ENCODE results near the gene ABCA3.
A peak's percentile ranks its signal among the peaks of the same experiment; 100 is the strongest.

ABCA3 gene

DNA sequence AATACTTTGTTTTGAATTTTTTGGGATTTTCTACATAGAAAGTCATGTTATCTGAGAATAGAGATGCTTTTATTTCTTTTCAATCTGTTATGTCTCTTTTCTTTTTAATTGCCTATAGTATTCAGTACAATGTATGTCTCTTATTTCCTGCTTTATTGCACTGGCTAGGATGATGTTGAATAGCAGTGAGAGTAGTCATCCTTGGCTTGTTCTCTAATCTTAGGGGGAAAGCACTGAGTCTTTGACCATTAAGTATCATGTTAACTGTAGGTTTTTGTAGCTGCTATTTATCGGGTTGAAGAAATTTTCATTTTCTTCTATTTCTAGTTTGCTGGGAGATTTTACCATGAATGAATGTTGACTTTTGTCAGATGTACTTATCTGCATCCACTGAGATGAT, 10.0 kb upstream of the ABCA3 start:
- DNase-seq: no peak

DNA sequence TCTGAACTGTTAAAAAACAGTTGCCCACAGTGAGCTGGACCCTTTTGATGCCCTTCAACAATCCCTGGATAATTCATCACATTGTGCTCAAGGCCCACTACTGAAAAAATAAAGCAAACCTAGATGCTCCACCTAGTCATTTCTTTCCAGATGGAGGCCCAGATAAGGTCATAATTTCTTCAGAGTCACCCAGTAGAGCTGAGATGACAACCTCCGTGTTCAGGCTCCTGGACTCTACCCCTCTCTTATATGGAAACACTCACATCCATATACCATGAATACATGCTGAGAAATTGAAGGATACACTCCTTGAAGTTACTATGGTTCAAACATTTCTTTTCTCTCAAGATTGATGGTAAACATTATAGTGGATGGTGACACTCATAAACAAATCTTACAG, 2.7 kb upstream of the ABCA3 start:
- DNase-seq: no peak

DNA sequence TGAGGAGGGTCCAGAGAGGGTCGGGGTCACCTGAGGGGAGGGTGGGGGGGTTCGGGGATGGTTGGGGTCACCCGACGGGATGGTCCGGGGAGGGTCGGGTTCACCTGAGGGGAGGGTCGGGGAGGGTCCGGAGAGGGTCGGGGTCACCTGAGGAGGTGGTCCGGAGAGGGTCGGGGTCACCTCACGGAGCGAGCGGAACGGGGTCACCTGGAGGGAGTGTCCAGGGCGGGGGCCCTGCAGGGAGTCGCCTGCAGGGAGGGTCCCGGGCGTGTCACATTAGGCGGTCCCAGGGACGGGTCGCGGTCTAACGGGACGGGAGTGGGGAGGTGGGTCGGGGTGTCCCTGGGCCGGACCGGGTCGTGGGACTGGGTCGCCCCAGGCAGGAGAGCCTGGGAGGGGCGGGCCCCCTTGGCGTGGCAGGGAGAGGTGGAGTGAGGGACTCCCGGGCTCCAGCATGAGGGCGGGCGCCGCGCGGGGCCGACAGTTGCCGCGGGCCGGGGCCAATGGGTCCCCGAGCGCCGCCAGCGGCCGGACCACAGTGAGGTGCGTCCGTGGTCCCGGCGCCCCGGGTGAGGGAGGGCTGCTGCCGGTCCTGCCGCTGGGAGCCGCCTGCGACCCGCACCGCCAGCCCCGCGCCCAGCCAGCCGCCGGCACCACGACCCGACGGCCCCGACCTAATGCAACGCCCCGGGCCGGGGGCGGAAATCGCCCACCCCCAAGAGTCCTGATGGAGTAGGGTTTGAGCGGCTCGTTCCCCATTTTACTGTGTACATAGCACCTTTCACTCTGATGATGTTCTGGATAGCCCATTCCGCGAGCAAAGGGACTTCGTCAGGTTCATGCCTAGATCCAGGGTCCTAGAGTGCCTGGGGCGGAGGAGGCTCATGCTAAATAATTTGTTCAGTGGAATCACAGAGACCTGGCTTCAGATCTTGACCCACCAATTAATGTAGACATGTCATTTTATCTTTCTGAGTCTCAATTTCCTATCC, 1.2 kb upstream of the ABCA3 start:
- DNase-seq: no peak

DNA sequence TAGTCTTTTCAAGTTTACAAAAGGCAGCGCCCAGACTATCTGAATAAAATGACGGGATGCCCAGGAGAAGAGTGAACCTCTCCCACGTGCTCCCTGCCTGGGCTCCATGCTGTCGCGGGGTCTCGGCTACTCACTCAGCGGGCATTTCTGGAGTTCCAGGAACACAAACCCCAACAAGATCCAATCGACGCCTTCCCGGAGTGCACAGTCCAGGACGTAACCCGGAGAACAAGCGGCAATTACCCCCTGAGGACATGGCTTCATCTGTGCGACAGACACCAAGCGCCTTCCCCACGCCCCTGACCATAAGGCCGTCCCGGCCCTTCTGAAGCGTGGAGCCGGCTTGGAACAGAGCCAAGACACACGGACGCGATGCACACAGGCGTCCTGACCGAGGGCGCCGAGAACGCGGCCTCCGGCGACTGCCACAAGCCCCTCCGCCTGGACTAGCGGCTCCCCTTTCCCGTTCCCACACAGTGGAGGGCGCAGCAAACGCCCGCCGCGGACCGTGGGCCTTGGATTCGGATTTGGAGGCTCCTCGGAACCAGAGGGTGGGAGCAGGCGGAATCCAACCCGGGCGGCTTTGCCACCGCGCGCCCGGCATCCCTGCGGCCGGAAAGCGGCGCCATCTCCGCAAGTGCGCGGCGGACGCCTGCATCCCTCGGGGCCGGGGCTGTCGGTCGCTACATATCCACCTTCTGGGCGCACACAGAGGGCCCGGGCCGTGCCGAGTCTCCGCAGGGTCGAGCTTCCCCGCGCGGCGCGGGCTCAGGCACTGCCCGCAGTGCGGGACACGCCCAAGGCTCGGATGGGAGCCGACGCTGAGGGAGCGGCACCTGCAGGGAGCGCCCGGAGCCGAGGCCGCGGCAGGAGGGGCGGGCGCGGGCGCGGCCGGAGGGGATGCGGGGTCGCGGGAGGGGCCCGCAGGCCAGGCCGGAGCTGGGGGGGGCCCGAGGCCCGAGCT, 725 bp downstream of the ABCA3 start:
- peak; percentile 34 for DNase-seq

DNA sequence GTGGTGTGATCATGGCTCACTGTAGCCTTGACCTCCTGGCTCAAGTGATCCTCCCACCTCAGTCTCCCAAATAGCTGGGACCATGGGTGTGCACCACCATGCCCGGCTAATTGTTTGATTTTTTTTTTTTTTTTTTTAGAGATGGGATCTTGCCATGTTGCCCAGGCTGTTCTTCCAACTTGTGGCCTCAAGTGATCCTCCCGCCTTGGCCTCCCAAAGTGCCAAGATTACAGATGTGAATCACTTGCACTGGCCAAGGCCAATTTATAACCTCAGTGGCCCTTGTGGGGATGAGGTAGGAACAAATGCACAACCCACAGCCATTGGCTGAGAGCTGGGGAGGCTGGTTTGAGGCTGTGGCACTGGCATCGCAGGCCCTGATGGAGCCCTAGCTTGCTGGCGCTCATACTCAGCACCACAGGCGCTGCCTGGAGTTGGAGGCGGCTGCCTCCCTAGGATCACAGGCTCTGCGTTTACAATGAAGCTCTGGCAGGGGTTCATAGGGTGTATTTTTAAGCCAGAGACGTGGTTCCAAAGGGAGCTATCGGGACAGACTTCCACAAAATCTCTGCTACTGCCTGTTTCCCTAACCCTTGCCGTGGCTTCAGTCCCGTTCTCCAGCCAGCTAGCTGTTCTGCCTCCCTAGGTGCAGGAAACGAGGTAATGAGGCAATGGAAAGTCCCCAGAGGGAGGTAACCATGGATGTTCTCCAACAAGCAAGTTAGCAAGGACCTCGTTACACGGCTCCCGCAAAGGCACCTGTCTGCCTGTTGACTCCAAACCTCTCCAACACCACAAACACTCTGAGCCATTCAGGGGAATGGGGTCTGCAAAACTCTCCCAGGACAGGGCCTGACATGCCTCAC, 2.9 kb downstream of the ABCA3 start:
- no peak for DNase-seq

DNA sequence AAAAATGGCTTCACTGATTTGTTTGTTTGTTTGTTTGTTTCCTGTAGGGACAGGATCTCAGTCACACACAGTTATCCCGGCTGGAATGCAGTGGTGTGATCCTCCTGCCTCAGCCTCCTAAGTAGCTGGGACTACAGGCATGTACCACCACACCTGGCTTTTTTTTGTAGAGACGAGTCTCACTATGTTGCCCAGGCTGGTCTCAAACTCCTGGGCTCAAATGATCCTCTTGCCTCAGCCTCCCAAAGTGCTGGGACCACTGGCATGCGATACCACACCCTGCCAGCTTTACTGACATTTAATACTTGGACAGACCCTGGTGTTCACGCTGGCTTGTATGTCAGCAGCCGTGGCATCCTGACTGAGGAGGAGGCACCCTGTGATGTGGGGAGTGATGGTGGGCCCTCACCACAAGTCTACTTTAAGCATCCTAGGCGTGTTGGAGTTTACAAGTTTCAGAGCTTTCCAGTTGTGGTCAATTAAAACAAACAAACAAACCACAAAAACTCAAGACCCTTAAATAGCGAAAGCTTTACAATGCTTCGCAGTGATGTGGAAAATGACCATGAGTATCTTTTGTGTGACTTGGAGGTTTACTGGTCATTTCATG, 5.1 kb downstream of the ABCA3 start:
- no peak for DNase-seq

DNA sequence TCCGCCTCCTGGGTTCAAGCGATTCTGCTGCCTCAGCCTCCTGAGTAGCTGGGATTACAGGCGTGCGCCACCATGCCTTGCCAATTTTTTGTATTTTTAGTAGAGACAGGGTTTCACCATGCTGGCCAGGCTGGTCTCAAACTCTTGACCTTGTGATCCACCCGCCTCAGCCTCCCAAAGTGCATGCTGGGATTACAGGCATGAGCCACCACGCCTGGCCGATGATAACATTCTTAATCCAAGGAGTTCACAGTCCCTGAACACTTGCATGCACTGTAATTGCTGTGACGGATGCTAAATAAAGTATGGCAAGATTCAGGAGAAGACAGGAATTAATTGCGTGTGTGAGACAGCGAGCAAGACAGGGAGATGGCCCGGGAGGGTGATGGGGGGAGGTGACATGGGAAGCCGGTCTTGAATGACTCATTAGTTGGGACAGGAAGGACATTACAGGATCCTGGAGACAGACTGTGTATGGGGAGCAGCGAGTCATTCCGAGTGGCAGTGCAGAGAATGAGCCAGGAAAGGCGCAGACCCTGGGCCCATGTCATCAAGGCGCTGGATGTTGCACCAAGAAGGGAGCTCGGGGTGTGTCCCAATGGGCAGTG, 6.7 kb downstream of the ABCA3 start:
- DNase-seq: no peak

DNA sequence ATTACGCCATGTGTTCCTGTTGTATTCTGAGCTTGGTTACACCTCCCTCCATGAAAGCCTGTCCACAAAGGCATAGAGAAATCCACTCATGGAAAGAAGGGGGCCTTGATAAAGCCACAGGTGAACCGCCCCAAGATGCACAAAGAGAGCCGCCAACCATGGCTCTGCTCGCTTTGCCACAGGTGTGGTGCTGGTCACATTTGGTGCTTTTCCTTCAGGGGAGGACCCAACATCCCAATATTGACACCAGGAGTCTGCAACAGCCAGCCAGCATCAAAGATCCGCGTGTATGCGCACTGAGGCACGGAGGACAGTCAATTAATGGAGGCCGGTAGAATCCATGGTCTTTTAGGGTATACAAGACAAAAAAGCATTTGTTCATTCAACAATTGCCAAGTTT, 7.3 kb downstream of the ABCA3 start:
- no peak for DNase-seq

DNA sequence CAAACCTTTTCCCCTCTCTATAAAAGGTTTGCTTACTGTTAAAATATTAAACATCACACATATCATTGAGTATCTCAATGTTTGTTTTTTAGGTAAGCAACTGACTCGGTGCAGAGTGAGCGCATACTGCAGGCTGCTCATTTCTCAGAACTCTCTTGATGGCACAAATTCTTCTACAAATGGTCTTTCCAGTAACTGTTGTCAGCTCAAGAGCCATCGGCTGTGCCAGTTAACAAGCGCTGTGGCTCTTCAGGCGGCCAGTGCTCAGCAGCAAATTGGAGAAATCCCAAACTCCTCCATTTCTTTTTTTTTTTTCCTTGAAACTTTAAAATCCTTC, 8.6 kb downstream of the ABCA3 start:
- no peak for DNase-seq

DNA sequence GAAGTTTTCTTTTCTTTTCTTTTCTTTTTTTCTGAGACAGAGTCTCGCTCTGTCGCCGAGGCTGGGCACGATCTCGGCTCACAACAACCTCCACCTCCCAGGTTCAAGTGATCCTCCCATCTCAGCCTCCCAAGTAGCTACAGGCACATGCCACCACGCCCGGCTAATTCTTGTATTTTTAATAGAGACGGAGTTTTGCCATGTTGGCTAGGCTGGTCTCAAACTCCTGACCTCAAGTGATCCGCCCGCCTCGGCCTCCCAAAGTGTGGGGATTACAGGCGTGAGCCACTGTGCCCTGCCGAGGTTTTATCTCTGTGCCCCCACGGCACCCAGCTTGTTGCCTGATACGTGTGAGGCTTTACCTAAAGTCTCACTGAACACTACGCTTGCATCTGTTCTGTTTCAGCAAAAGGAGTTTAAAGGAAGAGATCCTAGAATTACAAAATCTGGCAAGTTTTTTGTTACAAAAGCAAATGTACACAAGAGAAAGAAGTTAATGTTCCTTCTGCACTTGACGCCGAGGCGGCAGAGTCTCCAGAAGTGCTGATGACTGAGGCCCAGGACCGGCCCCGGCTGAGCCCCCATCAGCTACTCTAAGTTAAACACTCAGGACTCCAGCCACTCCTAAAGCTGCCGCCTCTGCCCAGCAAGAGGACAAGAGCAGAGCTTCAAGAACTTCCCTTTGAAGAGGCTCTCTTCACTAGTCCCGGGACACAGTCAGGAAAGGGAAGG, 9.2 kb downstream of the ABCA3 start:
- no peak for DNase-seq

DNA sequence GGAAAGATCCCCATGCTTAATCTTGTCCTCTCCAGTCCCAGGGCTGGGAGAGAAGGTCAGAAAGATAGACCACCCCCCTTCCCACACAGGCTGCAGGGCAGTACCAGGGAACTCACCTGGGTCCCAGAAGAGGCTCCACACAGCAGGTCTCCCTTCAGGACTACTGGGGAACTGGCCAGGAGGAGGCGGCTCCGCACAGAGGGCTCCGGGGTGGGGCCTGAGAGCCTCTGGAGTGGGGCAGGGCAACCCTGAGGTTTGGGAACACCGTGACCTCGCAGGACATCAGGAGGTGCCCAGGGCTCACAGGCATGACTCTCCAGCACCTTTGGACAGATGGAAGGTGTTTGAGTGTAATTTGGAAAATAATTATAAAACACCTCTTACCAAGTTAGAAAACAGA, 11.0 kb downstream of the ABCA3 start:
- DNase-seq: no peak

DNA sequence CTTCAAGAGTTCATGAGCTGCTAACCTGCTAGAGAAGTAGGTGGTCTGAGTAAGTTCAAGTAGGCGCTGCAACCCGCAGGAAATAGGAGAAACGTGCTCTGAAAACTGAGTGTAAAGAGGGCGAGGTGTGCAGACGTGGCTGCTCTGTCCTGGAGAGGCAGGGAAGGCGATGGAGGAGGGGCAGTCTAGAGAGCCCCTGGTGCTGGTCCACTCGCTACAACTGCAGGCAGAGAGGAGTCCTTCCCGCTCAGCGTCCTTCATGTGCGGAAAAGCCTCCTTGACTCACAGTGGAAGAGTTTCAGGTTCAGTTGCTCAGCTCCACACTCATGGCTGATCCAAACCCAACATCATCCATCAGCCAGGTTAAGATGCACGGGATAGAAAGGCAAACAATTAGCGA, 12.1 kb downstream of the ABCA3 start:
- no peak for DNase-seq

DNA sequence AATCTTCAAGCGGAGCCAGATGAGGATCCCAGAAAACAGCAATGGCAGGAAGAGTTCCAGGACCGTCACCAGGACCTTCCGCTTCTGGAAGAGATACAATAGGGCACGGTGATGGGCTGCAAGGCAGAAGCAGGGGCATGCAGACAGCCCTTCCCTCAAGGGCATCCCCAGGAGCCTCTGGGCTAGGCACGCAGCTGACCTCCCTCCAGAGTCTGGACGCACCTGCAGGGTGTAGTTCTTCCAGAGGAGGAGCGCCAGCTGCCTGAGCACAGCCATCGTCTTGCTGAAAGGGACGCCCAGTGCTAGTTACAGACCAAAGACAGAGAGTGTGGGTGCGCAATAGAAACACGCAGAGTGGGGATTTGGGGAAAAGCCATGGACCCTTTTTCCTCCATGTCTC, 14.3 kb downstream of the ABCA3 start:
- no peak for DNase-seq

DNA sequence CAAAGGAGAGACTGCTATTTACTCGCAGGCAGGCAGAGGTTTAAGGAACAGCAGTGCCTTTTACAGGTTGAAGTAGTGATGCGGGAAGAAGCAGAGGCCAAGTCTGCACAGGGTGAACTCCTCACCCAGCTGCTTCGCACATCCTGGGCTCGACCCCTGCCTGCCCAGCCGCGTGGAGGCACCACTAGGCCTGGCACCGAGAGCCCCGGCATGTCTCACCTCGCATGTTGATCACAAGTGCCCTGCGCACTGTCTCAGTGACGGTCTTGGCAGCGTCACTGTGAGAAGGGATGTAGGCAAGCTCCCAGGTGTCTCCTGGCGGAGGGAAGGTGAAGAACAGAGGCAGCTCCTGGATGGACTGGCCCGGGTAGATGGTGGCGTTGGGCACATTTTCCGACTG, 14.7 kb downstream of the ABCA3 start:
- no peak for DNase-seq

DNA sequence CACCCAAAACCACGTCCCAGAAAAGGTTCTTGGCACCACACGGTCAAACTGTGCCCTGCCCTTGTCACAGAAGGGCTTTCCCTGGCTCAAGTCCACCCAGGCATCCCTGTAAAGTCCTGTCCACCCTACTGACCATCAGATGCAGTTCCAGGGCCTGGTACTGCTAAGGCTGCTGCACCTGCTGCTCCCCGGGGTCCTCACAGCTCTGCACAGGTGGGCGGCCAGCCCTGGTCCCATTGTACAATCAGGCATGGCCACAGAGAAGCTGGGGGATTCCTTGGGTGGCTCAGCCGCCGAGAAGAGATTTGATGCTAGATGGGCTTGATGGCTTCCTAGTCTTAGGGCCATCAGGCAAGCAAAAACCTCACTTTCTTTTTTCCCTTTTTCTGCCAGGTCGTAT, 15.3 kb downstream of the ABCA3 start:
- no peak for DNase-seq

DNA sequence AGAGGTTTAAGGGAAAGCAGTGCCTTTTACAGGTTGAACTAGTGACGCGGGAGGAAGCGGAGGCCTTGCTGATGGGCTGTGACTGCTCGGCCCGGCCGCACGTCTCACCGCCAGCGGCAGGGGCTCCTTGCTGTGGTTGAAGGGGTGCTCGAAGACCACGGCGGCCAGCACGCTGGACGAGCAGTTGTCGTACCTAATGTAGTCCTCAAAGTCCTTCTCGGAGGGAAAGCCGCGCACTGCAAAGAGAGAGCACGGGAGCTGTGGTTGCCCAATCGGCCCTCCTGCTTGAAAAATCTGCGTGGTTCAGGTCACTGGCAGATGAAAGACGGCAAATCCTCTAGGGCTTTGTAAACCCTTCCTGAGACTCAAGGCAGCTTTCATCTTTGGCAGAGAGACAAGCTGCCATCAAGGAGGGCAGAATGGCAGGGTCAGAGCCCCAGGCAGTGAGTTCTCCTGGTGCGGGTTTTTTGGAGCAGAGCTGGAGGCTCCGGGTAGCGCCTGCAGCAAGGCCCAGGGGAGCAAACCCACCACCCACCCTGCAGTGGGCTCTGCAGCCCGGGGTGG, 16.1 kb downstream of the ABCA3 start:
- DNase-seq: no peak

DNA sequence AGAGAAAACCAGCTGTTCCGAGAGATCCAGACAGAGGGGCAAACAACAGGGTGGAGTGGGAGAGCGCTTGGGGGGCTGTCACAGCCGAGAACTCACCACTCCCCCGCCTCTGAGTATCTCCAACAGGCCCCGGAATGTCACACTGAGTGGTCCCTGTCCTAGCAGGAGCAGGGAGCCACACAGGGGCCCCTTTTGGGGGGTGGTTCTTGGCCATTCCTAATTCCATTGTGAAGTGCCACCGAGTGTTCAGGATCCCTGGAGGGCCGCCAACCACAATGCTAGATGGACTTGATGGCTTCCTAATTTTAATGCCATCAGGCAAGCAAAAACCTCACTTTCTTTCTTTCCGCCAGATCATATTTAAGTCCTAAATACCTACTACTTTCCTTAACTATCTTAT, 16.8 kb downstream of the ABCA3 start:
- DNase-seq: no peak

DNA sequence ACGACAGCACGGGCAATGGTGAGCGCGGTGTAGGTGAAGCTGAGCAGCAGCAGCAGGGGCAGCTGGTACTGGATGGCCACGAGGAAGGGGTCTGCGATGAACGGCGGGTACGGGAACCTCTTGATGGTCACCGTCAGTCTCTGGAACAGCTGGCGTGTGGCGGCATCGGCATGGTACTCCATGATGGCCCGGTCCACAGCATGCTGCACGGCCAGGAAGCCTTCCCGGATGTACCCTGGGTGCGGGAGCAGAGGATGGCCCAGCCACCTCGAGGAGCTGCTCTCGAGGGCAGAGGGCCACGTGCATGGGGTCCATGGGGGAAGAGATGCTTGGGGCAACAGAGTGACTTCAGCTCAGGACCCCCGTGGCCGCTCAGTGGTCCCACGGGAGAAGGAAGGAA, 20.9 kb downstream of the ABCA3 start:
- no peak for DNase-seq

DNA sequence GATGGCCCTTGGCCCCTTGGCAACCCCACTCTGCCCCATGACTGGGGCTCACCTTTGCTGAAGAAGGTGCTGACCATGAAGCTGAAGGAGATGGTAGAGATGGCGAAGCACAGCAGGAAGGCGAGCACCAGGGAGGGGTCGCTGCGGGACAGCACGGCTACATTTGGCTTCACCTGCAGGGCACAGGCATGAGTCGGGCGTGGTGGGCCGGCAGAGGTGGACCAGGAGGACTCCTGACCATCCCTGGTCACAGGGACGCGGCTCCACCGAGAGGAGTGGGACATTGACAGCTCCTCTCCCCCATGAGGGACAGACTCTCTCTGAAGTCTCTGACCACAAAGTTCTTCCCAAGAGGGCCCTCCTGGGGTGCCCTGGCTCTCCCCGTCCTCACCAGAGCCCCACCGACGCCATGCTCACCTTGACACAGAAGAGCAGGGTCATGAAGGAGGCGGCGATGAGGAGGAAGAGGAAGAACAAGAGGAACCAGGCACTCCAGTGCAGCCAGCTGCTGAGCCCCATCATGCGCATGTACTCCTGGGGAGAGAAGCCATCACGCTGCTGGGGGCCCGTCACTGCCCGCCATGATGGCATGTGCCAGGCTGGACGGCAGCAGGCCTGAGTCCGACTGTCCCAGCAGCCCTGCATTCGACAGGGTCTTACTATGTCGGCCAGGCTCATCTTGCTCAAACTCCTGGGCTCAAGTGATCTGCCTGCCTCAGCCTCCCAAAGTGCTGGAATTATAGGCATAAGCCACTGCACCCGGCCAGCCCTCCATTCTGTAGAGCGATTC, 23.1 kb downstream of the ABCA3 start:
- DNase-seq: no peak
